H1 (cell line): ENCODE measurements around the gene CYBRD1. TPM values are rescaled to one million over a fixed set of nuclear protein-coding genes. Genes with fewer than 3 reads are reported as not detected.

Experiments used
- EZH2 ChIP-seq: fragments of 200-600 bp; sonication (generic); IDR thresholded peaks from 2 replicates; pipeline ENCODE4 v1.7.1; 2012; ENCODE audit warnings: low read depth, mild to moderate bottlenecking, moderate library complexity, low read length, inconsistent platforms; ENCODE audit not compliant: severe bottlenecking
- GTF2F1 ChIP-seq: IDR thresholded peaks from 2 replicates; pipeline ENCODE4 v1.6.1; 2012; ENCODE audit warnings: low read depth, low read length, improper control_type of control experiment, borderline replicate concordance
- HDAC2 ChIP-seq, 2 experiments: fragments of 300-600 bp in 1 of 2; sonication (generic) in 1 of 2; IDR thresholded peaks; 2 replicates each; pipeline ENCODE4 v1.6.1; 2011 to 2012; ENCODE audit warnings: low read depth in 2 of 2, low read length in 2 of 2, mild to moderate bottlenecking in 2 of 2, moderate library complexity in 2 of 2, borderline replicate concordance in 1 of 2, inconsistent platforms in 1 of 2
- KDM4A ChIP-seq: IDR thresholded peaks from one replicate; pipeline ENCODE4 v1.7.1; 2012; ENCODE audit warnings: low read depth, mild to moderate bottlenecking, moderate library complexity, low read length, inconsistent platforms; ENCODE audit not compliant: severe bottlenecking
- KDM5A ChIP-seq: fragments of 200-600 bp; IDR thresholded peaks from 2 replicates; pipeline ENCODE4 v1.7.1; 2012; ENCODE audit warnings: mild to moderate bottlenecking, low read length, inconsistent platforms, mixed read lengths
- NANOG ChIP-seq: IDR thresholded peaks from 2 replicates; pipeline ENCODE4 v1.6.1; 2011; ENCODE audit warnings: low read length, low read depth, mild to moderate bottlenecking, inconsistent platforms; ENCODE audit not compliant: insufficient read depth, poor library complexity, severe bottlenecking
- POLR2A ChIP-seq, 2 experiments: IDR thresholded peaks; 1 replicate in 1 of 2; 2 replicates in 1 of 2; pipeline ENCODE4 v1.6.1; 2011; ENCODE audit warnings: low read depth in 2 of 2, low read length in 2 of 2, mild to moderate bottlenecking in 2 of 2; ENCODE audit errors: control extremely low read depth in 1 of 2
- RAD21 ChIP-seq, 2 experiments: IDR thresholded peaks in 1 of 2; conservative IDR thresholded peaks in 1 of 2; 2 replicates each; pipeline ENCODE4 v1.6.1; 2011; ENCODE audit warnings: low read depth in 2 of 2, low read length in 2 of 2, improper control_type of control experiment in 1 of 2, inconsistent platforms in 1 of 2, mild to moderate bottlenecking in 1 of 2, moderate library complexity in 1 of 2
- RNF2 ChIP-seq: fragments of 200-900, 300-1000 bp; sonication (generic); IDR thresholded peaks from 2 replicates; pipeline ENCODE4 v1.7.1; 2016; ENCODE audit warnings: borderline replicate concordance, low read depth, mild to moderate bottlenecking, antibody characterized with exemption, low read length; ENCODE audit not compliant: poor library complexity, severe bottlenecking; ENCODE audit errors: missing control alignments
- TBP ChIP-seq: IDR thresholded peaks from 2 replicates; pipeline ENCODE4 v1.6.1; 2011; ENCODE audit warnings: low read depth, low read length, improper control_type of control experiment
- polyA plus RNA-seq, 7 experiments: library from polyadenylated mRNA; depleted of rRNA in 3 of 7; stranded (reverse) in 5 of 7; unstranded in 2 of 7; fragments of >200 nt in 5 of 7; fragments of 200-250 nt in 2 of 7; gene quantifications; 1 replicate in 5 of 7; 2 replicates in 1 of 7; 4 replicates in 1 of 7; pipeline versions ENCODE4 v1.2.1 to v1.2.3, GENCODE V29; 2011 to 2013; ENCODE audit warnings: missing spikeins in 2 of 7, mixed read lengths in 2 of 7
- total RNA-seq: library from RNA; stranded (reverse); fragmentation: NEBNext Ultra II Directional; extraction: Animal tissue kit (Norgen Biotek cat#: 25700); gene quantifications from 2 replicates; pipeline ENCODE4 v1.2.1, GENCODE V29; 2021
- TF ChIP-seq, protein P1 (sequence below): fragments of 300-600 bp; sonication (generic); IDR thresholded peaks from 2 replicates; pipeline ENCODE4 v1.7.1; 2012; ENCODE audit warnings: low read length, moderate library complexity, mild to moderate bottlenecking, inconsistent platforms; ENCODE audit not compliant: insufficient replicate concordance

Gene CYBRD1
- total and polyA plus RNA-seq, 2 of the 8 experiments (the other 6 are each of a cell fraction or from before 2014, with no cell fraction given), result 10.7 to 12.6 TPM

DNA sequence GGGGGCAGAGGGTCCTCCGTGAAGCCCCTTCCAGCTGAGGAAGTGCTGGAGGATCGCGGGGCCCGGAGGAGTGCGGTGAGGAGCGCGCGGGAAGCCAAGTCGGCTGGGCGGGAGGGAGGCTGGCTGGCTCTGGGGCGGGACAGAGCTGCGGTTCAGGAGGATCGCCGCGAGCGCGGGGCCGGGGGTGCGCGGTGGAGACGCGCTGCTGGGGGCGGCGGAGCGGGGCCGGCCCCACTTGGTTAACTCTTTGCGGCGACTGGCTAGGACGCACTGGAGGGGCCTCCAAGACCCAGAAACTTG, 464 bp downstream of the CYBRD1 start (continued):
- TF ChIP-seq RAD21 (IDR thresholded peaks at IDR 0.05 in 1 of 2, conservative IDR thresholded peaks at IDR 0.05 in 1 of 2; ENCODE audit: low read depth in 2 of 2, low read length in 2 of 2), result no peak
- peak; percentile 22 for TF ChIP-seq KDM4A
- no peak for TF ChIP-seq KDM5A
- TF ChIP-seq, protein P1, sequence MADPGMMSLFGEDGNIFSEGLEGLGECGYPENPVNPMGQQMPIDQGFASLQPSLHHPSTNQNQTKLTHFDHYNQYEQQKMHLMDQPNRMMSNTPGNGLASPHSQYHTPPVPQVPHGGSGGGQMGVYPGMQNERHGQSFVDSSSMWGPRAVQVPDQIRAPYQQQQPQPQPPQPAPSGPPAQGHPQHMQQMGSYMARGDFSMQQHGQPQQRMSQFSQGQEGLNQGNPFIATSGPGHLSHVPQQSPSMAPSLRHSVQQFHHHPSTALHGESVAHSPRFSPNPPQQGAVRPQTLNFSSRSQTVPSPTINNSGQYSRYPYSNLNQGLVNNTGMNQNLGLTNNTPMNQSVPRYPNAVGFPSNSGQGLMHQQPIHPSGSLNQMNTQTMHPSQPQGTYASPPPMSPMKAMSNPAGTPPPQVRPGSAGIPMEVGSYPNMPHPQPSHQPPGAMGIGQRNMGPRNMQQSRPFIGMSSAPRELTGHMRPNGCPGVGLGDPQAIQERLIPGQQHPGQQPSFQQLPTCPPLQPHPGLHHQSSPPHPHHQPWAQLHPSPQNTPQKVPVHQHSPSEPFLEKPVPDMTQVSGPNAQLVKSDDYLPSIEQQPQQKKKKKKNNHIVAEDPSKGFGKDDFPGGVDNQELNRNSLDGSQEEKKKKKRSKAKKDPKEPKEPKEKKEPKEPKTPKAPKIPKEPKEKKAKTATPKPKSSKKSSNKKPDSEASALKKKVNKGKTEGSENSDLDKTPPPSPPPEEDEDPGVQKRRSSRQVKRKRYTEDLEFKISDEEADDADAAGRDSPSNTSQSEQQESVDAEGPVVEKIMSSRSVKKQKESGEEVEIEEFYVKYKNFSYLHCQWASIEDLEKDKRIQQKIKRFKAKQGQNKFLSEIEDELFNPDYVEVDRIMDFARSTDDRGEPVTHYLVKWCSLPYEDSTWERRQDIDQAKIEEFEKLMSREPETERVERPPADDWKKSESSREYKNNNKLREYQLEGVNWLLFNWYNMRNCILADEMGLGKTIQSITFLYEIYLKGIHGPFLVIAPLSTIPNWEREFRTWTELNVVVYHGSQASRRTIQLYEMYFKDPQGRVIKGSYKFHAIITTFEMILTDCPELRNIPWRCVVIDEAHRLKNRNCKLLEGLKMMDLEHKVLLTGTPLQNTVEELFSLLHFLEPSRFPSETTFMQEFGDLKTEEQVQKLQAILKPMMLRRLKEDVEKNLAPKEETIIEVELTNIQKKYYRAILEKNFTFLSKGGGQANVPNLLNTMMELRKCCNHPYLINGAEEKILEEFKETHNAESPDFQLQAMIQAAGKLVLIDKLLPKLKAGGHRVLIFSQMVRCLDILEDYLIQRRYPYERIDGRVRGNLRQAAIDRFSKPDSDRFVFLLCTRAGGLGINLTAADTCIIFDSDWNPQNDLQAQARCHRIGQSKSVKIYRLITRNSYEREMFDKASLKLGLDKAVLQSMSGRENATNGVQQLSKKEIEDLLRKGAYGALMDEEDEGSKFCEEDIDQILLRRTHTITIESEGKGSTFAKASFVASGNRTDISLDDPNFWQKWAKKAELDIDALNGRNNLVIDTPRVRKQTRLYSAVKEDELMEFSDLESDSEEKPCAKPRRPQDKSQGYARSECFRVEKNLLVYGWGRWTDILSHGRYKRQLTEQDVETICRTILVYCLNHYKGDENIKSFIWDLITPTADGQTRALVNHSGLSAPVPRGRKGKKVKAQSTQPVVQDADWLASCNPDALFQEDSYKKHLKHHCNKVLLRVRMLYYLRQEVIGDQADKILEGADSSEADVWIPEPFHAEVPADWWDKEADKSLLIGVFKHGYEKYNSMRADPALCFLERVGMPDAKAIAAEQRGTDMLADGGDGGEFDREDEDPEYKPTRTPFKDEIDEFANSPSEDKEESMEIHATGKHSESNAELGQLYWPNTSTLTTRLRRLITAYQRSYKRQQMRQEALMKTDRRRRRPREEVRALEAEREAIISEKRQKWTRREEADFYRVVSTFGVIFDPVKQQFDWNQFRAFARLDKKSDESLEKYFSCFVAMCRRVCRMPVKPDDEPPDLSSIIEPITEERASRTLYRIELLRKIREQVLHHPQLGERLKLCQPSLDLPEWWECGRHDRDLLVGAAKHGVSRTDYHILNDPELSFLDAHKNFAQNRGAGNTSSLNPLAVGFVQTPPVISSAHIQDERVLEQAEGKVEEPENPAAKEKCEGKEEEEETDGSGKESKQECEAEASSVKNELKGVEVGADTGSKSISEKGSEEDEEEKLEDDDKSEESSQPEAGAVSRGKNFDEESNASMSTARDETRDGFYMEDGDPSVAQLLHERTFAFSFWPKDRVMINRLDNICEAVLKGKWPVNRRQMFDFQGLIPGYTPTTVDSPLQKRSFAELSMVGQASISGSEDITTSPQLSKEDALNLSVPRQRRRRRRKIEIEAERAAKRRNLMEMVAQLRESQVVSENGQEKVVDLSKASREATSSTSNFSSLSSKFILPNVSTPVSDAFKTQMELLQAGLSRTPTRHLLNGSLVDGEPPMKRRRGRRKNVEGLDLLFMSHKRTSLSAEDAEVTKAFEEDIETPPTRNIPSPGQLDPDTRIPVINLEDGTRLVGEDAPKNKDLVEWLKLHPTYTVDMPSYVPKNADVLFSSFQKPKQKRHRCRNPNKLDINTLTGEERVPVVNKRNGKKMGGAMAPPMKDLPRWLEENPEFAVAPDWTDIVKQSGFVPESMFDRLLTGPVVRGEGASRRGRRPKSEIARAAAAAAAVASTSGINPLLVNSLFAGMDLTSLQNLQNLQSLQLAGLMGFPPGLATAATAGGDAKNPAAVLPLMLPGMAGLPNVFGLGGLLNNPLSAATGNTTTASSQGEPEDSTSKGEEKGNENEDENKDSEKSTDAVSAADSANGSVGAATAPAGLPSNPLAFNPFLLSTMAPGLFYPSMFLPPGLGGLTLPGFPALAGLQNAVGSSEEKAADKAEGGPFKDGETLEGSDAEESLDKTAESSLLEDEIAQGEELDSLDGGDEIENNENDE, result no peak
- no peak for TF ChIP-seq NANOG
- TF ChIP-seq GTF2F1, result no peak
- TF ChIP-seq POLR2A (IDR thresholded peaks at IDR 0.05; ENCODE audit: control extremely low read depth in 1 of 2, low read depth in 2 of 2, low read length in 2 of 2), result peak in 1 of 2 experiments; percentile 19; a peak in 2 of 3 replicates
- TF ChIP-seq HDAC2 (IDR thresholded peaks at IDR 0.05; ENCODE audit: borderline replicate concordance in 1 of 2, low read depth in 2 of 2, low read length in 2 of 2), result no peak
- 0 out of 2 replicates have a peak, but pooled peaks have one; percentile 5 for TF ChIP-seq TBP
- no peak for TF ChIP-seq EZH2
- no peak for TF ChIP-seq RNF2
